Pulmonary artery endothelial cell (primary cell): ENCODE measurements around the gene CACNA1S. TPM values are rescaled to one million over a fixed set of nuclear protein-coding genes. Genes with fewer than 3 reads are reported as not detected.

ENCODE experiments used
- DNase-seq: peaks from one replicate; pipeline ENCODE4 v3.0.0-alpha.2; 2011; ENCODE audit warnings: low read depth, low spot score
- total RNA-seq: library from RNA; depleted of rRNA; stranded (reverse); fragments of >200 nt; gene quantifications from 2 replicates; pipeline ENCODE4 v1.2.3, GENCODE V29; 2014

Gene CACNA1S
- not detected in 2 replicates for total RNA-seq

- DNase-seq: no peak
Observed at GRCh38 chr1:201112173-201112731, at the start of gene CACNA1S. Gene CACNA1S (minus strand): TSS chr1:201112426. CDS start chr1:201112339, 87 bp downstream.

- DNase-seq: no peak
Observed at GRCh38 chr1:201157949-201158348, 45.7 kb upstream of the CACNA1S start.

GRCh38 chr1:201156819-201157218 lies 44.6 kb upstream of the CACNA1S start:
- no peak for DNase-seq

- DNase-seq: no peak
Observed at GRCh38 chr1:201156346-201156745, 44.1 kb upstream of the CACNA1S start.

- DNase-seq: no peak
Observed at GRCh38 chr1:201155354-201155753, 43.1 kb upstream of the CACNA1S start.

- DNase-seq: peak; percentile 79
Observed at GRCh38 chr1:201154389-201155165, 42.4 kb upstream of the CACNA1S start, which contains the start of gene TMEM9. Gene TMEM9 (minus strand): TSS chr1:201154474. CDS start chr1:201153923, 551 bp downstream.

GRCh38 chr1:201153474-201154388 lies 41.5 kb upstream of the CACNA1S start:
- DNase-seq: no peak

- no peak for DNase-seq
Observed at GRCh38 chr1:201149400-201149799, 37.2 kb upstream of the CACNA1S start.

GRCh38 chr1:201147396-201148015 lies 35.3 kb upstream of the CACNA1S start:
- no peak for DNase-seq

GRCh38 chr1:201146626-201147390 lies 34.6 kb upstream of the CACNA1S start:
- no peak for DNase-seq

GRCh38 chr1:201145816-201146215 lies 33.6 kb upstream of the CACNA1S start:
- DNase-seq: no peak

- no peak for DNase-seq
Observed at GRCh38 chr1:201145132-201145531, 32.9 kb upstream of the CACNA1S start.

- DNase-seq: no peak
Observed at GRCh38 chr1:201144701-201145100, 32.5 kb upstream of the CACNA1S start.

- no peak for DNase-seq
Observed at GRCh38 chr1:201143726-201144635, 31.8 kb upstream of the CACNA1S start.

GRCh38 chr1:201142849-201143725 lies 30.9 kb upstream of the CACNA1S start:
- no peak for DNase-seq

- DNase-seq: no peak
Observed at GRCh38 chr1:201142011-201142848, 30.0 kb upstream of the CACNA1S start.

- no peak for DNase-seq
Observed at GRCh38 chr1:201141418-201141817, 29.2 kb upstream of the CACNA1S start.

- DNase-seq: no peak
Observed at GRCh38 chr1:201140941-201141260, 28.7 kb upstream of the CACNA1S start.
